Measurements from ENCODE around the gene IGF1R.
"Not testable (repeated sequence)": the region's sequence is repeated elsewhere in the genome, so short reads cannot be mapped to it uniquely, and the experiment has no call there.

Gene IGF1R

GRCh38 chr15:98953000-98953787, 304.9 kb downstream of the IGF1R start:
- FAIRE-seq, result no peak

GRCh38 chr15:98953968-98954367, 305.6 kb downstream of the IGF1R start:
- FAIRE-seq, result no peak

- FAIRE-seq, result no peak
These were observed 306.1 kb downstream of the IGF1R start for GRCh38 chr15:98954411-98954810.

DNA sequence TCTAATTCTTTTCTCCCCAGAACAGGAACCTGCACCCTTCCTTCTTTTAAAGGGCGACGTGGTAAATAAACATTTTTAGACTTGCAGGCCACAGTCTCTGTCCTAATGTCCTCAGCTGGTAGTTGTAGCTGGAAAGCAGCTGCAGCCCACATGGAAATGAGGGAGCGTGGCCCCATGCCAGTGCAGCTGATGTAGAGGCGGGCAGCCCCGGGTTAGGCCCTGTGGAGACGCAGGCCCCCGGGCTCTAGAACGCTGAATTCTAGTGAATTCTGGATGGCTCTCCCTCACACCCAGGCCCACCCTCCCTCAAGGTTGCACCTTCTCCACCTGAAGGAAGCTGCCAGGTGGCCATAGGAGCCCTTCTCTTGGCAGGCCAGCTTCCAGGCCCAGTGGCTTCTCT, 307.0 kb downstream of the IGF1R start:
- FAIRE-seq, result no peak

GRCh38 chr15:98955961-98956723, 307.8 kb downstream of the IGF1R start:
- no peak for FAIRE-seq

- no peak for FAIRE-seq
These were observed 308.6 kb downstream of the IGF1R start for GRCh38 chr15:98956796-98957553.

DNA sequence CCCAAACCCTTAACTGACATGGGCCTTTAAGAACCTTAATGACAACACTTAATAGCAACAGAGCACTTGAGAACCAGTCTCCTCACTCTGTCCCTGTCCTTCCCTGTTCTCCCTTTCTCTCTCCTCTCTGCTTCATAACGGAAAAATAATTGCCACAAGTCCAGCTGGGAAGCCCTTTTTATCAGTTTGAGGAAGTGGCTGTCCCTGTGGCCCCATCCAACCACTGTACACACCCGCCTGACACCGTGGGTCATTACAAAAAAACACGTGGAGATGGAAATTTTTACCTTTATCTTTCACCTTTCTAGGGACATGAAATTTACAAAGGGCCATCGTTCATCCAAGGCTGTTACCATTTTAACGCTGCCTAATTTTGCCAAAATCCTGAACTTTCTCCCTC, 309.3 kb downstream of the IGF1R start:
- no peak for FAIRE-seq

DNA sequence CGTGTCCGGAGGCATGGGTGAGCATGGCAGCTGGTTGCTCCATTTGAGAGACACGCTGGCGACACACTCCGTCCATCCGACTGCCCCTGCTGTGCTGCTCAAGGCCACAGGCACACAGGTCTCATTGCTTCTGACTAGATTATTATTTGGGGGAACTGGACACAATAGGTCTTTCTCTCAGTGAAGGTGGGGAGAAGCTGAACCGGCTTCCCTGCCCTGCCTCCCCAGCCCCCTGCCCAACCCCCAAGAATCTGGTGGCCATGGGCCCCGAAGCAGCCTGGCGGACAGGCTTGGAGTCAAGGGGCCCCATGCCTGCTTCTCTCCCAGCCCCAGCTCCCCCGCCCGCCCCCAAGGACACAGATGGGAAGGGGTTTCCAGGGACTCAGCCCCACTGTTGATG, 309.7 kb downstream of the IGF1R start:
- FAIRE-seq, result no peak

GRCh38 chr15:98958918-98959639, 310.7 kb downstream of the IGF1R start:
- no peak for FAIRE-seq

- no peak for FAIRE-seq
These were observed 311.3 kb downstream of the IGF1R start for GRCh38 chr15:98959640-98960007.

GRCh38 chr15:98960555-98961050, 312.3 kb downstream of the IGF1R start:
- FAIRE-seq, result no peak

- no peak for FAIRE-seq
These were observed 315.1 kb downstream of the IGF1R start for GRCh38 chr15:98963444-98963843.

DNA sequence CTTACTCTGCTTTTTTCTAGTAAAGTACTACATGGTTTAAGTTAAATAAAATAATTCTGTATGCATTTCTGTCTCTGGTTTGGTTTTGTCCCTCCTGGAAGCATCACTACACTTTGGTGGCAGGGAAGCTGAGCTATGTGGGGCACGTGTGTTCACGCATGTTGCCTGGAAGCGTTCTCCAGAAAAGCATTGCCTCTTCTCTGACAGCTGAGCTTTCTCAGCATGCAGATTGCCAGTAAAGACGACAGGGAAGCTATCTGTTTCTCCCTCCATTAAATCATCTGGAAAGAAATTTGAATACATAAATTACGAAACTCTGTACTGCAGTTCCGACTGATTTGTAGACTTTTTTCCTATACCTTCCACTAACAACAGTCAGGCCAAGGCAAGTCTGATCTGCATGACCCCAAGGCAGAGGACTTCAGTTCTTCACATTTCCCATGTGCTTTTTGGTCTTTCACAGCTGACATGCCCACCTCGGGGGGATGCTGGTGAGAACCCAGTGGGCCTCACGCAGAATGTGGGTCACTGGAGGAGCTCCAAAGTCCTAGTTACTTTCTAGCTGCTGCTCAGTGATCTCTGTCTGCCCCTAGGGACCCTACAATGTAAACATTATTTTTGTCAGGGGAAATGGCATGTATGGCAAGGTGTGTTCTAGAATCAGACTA, 316.3 kb downstream of the IGF1R start:
- no peak for FAIRE-seq

DNA sequence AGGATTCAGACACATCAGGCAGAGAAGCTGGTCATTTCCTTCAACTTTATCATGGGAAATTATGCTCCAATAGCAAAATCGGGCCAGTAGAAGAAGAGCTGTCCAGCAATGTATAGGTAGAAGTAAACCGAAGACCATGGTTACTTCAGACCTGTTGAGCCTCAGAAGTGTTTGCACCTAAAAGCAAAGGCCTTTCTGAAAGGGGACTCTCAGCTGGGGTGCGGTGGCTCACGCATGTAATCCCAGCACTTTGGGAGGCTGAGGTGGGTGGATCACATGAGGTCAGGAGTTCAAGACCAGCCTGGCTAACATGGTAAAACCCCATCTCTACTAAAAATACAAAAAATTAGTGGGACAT, 316.8 kb downstream of the IGF1R start:
- FAIRE-seq, result not testable (repeated sequence)

- no peak for FAIRE-seq
These were observed 317.3 kb downstream of the IGF1R start for GRCh38 chr15:98965597-98965996.

DNA sequence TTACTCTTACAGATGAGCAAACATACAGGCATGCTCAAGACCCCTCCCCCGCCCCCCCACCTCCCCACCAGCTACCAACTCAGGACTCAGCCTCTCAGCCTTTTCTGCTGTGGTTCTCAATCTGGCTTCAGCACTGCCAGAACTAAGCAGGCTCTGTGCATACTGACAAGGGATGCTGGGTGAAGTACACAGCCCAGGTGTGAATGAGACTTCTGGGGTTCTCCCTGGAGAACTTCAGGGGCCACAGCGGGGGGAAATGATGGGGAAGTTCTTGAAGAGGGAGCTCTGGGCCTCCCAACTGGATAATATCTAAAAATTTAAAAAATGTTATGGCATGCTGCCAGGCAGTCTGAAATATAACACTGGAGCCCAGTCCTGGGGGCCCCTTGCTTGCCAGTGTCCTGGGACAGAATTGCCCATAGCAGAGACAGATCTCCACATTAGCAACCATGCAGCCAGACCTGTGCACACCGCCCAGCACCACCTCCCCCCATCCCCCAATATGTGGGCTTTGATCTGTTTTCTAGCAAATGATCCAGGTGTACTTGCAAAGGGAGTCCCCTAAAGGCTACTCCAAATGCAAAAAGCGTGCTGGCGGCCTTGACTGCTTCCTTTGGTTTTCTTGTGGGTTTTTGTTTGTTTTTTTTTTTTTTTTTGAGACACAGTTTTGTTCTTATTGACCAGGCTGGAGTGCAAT, 317.9 kb downstream of the IGF1R start:
- no peak for FAIRE-seq

DNA sequence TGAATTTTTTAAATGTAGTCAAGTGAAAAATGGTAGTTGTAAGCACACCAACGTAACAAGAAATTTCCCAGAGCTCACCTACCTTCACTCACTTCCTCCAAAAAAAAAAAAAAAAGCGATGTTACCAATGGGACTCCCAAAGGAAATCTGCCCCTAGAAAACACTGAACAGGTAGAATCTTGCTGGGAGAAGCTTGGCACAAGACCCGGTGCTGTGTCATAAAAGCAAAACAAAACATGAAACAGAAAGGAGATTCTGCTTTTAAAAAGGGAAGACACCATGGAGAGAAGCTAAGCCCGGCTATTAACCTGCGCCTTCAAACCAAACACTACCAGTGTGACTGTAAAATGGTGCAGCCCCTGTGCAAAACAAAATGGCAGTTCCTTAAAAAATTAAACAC, 318.8 kb downstream of the IGF1R start:
- no peak for FAIRE-seq

GRCh38 chr15:98967916-98968315, 319.6 kb downstream of the IGF1R start:
- no peak for FAIRE-seq

GRCh38 chr15:98968576-98968975, 320.2 kb downstream of the IGF1R start:
- FAIRE-seq, result no peak

- no peak for FAIRE-seq
These were observed 320.9 kb downstream of the IGF1R start for GRCh38 chr15:98969126-98969735.

GRCh38 chr15:98970799-98971198, 322.5 kb downstream of the IGF1R start:
- no peak for FAIRE-seq
